ENCODE data around the gene IGF2BP2.
"Not testable (repeated sequence)": the region's sequence is repeated elsewhere in the genome, so short reads cannot be mapped to it uniquely, and the experiment has no call there.

Gene IGF2BP2

GRCh38 chr3:185813691-185814215, 11.1 kb downstream of the IGF2BP2 start:
- DNase-seq (ENCODE audit: insufficient read length, low spot score) (no peak), FAIRE-seq (peak; percentile 93)

GRCh38 chr3:185813205-185813604, 11.6 kb downstream of the IGF2BP2 start:
- FAIRE-seq, result no peak
- no peak for DNase-seq (ENCODE audit: insufficient read length, low spot score)

- FAIRE-seq (peak; percentile 80), DNase-seq (ENCODE audit: insufficient read length, low spot score) (no peak)
Observed at GRCh38 chr3:185807445-185808068, 17.3 kb downstream of the IGF2BP2 start.

GRCh38 chr3:185798831-185799110, 26.1 kb downstream of the IGF2BP2 start:
- not testable (repeated sequence) for FAIRE-seq

GRCh38 chr3:185797993-185798830, 26.6 kb downstream of the IGF2BP2 start:
- FAIRE-seq (no peak), DNase-seq (ENCODE audit: insufficient read length, low spot score) (no peak)

More at GRCh38 chr3:185798831-185799110, 26.1 kb downstream of the IGF2BP2 start:
- DNase-seq (ENCODE audit: insufficient read length, low spot score), result not testable (repeated sequence)

GRCh38 chr3:185797108-185797881, 27.5 kb downstream of the IGF2BP2 start:
- FAIRE-seq (no peak), DNase-seq (ENCODE audit: insufficient read length, low spot score) (no peak)

GRCh38 chr3:185796431-185797107, 28.3 kb downstream of the IGF2BP2 start:
- FAIRE-seq, result no peak
- DNase-seq (ENCODE audit: insufficient read length, low spot score), result no peak

- FAIRE-seq (no peak), DNase-seq (ENCODE audit: insufficient read length, low spot score) (no peak)
Observed at GRCh38 chr3:185793381-185793780, 31.5 kb downstream of the IGF2BP2 start.

GRCh38 chr3:185792955-185793354, 31.9 kb downstream of the IGF2BP2 start:
- FAIRE-seq (no peak), DNase-seq (ENCODE audit: insufficient read length, low spot score) (no peak)

GRCh38 chr3:185789891-185790830, 34.7 kb downstream of the IGF2BP2 start:
- no peak for FAIRE-seq
- DNase-seq (ENCODE audit: insufficient read length, low spot score), result no peak

GRCh38 chr3:185789134-185789533, 35.7 kb downstream of the IGF2BP2 start:
- no peak for FAIRE-seq
- no peak for DNase-seq (ENCODE audit: insufficient read length, low spot score)

- DNase-seq (ENCODE audit: insufficient read length, low spot score), result no peak
- FAIRE-seq, result no peak
Observed at GRCh38 chr3:185788292-185788691, 36.5 kb downstream of the IGF2BP2 start.

- FAIRE-seq, result no peak
Observed at GRCh38 chr3:185786956-185787877, 37.6 kb downstream of the IGF2BP2 start.

GRCh38 chr3:185786258-185786657, 38.6 kb downstream of the IGF2BP2 start:
- DNase-seq (ENCODE audit: insufficient read length, low spot score), result not testable (repeated sequence)

More at GRCh38 chr3:185786956-185787877, 37.6 kb downstream of the IGF2BP2 start:
- no peak for DNase-seq (ENCODE audit: insufficient read length, low spot score)

GRCh38 chr3:185784317-185784716, 40.5 kb downstream of the IGF2BP2 start:
- DNase-seq (ENCODE audit: insufficient read length, low spot score) (no peak), FAIRE-seq (no peak)

More at GRCh38 chr3:185786258-185786657, 38.6 kb downstream of the IGF2BP2 start:
- not testable (repeated sequence) for FAIRE-seq

- FAIRE-seq (no peak), DNase-seq (ENCODE audit: insufficient read length, low spot score) (no peak)
Observed at GRCh38 chr3:185781759-185782158, 43.1 kb downstream of the IGF2BP2 start.

GRCh38 chr3:185779461-185779860, 45.4 kb downstream of the IGF2BP2 start:
- FAIRE-seq (no peak), DNase-seq (ENCODE audit: insufficient read length, low spot score) (no peak)

- FAIRE-seq, result no peak
- no peak for DNase-seq (ENCODE audit: insufficient read length, low spot score)
Observed at GRCh38 chr3:185778821-185779220, 46.0 kb downstream of the IGF2BP2 start.
